Activated CD8-positive, alpha-beta memory T cell treated with anti-CD3 and anti-CD28 coated beads for 1 hour (primary cell): ENCODE data around the gene AASDH.
A peak's percentile ranks its signal among the peaks of the same experiment; 100 is the strongest.

Experiments
- DNase-seq, 2 donors: peaks; one replicate each; pipeline ENCODE4 v3.0.0-alpha.2; 2020; ENCODE audit warnings: low read depth in 1 of 2; ENCODE audit errors: extremely low read depth in 1 of 2

The AASDH gene

DNA sequence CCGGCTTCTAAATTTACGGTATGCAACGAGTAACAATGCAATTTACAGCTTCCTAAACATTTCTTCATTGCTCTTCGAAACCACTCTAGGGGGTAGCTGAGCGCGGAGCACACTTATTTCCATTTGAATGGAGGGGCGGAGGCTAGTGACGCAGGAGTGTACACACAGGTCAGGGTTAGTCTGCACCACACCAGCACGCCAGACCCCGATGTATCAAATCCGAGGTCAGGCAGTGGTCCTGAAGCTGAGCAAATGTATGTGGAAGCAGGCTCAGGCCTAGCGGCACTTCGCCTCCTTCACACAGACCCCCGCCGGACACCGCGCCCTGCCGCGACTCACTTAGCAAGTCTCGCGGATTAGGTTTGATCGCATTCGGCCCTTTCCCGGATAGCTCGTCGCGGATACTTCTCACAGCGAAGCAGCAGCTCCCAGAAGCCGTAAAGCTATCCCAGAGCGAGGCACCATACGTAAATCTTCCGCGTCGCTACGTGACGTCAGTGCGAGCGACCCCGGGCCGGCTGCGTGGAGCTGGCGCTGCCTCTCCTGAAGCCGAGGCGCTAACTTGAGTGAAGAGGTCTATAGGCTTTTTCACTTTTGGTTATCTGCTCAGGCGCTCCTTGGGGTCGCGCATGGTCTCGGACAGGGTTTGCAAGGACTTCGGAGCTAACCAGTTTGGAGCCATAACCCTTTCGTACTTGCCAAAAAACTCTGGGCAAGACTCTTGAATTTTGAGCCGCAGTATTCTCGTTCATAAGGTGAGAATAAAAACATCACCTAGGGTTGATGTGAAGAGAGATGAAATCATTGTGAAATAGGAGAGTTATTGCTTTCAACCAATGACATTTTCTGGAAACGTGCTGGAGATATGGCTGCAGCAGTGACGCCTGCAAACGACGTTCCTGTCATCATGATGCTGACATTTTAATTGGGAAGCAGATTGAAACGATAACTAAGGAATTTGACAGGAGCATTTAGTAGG is at the start of gene AASDH:
Gene AASDH, minus strand, starts transcription at position 469 of the 979 bp plus-strand sequence. CDS start 3,192 bp downstream, outside the sequence.
- DNase-seq, result peak; percentile 89 to 95

DNA sequence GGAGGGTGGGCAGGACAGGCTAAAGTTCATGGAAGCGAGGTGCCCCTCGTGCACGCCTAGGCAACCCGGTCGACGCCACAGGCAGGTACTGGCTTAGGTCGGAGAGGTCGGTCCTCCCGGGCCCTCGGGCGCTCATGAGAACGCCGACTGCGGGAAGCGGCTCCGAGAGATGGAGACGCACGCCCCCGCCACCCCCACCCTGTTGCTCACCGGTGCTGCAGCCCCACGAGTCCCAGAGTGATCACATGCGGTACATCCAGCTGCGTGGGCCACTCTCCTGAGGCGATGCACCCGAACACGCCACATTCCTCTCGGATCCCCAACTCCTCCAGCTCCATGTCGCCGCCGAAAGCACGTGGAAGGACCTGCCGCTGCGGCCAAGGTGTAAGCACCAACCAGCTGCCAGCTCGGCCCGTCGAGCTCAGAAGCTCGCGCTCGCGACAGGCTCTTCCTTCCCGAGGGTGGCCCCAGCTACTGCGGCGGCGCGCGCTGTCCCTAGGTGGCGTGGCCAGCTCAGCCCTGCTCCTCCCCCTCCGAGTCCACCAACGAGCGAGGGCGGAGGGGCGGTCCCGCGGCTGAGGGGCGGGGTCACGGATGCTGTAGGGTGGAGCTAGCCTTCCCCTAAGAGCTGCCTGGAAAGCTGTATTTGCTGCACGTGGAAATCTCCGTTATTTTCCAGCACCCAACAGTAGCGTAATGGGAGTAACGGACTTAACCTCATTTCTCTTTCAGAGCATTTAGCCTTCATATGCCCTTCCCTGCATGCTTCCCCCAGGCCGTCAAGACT is 48.0 kb upstream of the AASDH start, which contains the start of gene PPAT:
Gene PPAT, minus strand, starts transcription at position 476 of the 787 bp plus-strand sequence. Its CDS starts 138 bp downstream, at position 338.
- DNase-seq, result peak; percentile 96 to 97

- peak in 1 of 2 donors; percentile 5 for DNase-seq
These were observed 47.4 kb upstream of the AASDH start for GRCh38 chr4:56434599-56435139.

- no peak for DNase-seq
These were observed 46.0 kb upstream of the AASDH start for GRCh38 chr4:56433280-56433679.

- DNase-seq, result no peak
These were observed 42.9 kb upstream of the AASDH start for GRCh38 chr4:56430203-56430602.

- DNase-seq, result no peak
These were observed 39.9 kb upstream of the AASDH start for GRCh38 chr4:56427179-56427578.

- no peak for DNase-seq
These were observed 39.0 kb upstream of the AASDH start for GRCh38 chr4:56426273-56426672.

DNA sequence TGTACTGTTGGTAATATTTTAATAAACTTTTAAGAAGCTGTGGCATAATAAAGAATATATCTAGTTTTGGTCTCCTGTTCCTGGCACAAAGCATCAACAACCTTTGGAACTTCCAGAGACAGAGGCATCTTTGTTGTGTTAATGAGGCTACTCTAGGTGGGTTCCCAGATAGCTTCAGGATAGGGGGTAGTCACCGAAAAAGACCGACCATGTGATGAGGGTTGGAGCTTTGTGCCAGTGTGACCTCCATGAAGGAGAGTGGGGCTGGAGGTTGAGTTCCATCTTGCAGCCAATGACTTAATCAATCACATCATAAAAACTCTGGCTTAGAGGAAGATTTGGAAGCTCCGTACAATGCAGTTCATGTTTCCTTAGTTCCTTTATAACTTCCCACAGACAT is 38.2 kb upstream of the AASDH start:
- DNase-seq, result no peak

- no peak for DNase-seq
These were observed 37.6 kb upstream of the AASDH start for GRCh38 chr4:56424697-56425514.

DNA sequence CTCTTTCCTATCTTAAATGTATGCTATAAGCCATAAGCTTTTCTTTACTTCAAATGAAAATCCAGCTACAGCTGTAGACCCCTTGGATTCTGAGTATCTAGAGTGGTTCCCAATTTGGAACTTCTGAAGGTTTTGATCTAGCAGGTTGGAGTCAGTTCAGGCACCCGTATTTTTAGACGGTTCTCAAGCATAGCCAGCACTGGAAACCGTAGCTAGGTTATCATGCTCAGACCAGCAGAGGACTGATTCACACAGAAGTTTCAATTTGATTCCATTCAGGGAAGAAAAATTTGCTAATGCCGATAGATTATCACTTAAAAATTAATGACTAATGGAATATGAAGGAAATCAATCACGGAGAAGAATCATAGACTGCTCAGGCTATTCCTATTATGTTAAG is 36.9 kb upstream of the AASDH start:
- DNase-seq, result no peak

DNA sequence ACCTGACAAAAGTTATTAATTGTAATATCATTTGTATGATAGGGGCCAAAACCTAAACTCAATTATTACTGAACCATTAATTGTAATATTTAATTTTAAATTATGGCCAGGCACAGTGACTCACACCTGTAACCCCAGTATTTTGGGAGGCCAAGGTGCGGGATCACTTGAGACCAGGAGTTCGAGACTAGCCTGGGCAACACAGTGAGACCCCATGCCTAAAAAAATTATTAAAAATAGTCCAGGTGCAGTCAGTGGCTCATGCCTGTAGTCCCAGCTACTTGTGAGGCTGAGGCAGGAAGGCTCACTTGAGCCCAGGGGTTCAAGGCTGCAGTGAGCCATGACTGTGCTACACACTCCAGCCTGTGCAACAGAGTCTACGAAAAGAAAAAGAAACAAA is 30.1 kb upstream of the AASDH start:
- no peak for DNase-seq

DNA sequence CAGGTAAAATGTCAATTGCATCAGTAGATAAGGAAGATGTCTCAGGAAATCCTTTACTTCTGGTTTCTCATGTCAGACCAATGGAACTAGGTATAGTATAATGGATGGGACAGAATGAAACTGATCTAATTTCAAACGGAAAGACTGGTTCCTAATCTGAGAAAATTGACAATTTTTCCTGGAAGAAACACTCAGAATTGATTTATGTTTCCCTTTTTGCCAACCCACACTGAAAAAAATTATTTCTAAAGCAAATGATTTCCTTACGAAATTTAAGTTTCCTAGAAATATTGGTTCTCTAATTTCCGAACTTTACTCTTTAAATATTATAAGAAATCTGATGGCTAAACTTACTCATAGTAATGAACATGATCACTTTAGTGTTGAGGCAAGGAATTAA is 29.1 kb upstream of the AASDH start:
- no peak for DNase-seq

GRCh38 chr4:56414135-56414670 is 26.9 kb upstream of the AASDH start:
- DNase-seq, result no peak

GRCh38 chr4:56410247-56411062 is 23.2 kb upstream of the AASDH start:
- no peak for DNase-seq

DNA sequence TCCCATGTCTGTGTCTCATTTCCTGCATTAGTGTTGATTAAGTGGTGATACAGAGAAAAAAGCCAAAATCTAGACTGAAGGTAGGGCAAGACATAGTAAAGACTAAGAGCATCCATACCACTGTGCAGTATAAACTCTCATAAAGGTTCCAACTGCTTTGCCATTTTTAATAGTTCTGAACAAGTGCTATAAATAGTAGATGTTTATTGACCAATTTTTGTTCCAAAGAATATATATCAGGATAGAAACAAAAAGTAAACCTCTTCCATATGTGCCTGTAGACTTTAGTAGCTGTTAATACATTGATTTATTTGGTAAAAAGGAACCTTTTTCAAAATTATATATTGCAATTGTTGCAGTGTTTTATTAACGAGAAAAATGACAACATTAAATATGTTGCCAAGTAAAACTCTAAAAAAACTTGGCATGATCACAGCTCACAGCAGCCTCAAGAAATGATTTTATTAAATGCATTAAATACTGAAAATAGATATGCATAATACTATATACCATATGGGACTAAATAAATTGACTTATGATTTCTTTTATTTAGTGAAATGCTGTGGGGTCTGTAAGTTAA is 22.3 kb upstream of the AASDH start:
- no peak for DNase-seq

DNA sequence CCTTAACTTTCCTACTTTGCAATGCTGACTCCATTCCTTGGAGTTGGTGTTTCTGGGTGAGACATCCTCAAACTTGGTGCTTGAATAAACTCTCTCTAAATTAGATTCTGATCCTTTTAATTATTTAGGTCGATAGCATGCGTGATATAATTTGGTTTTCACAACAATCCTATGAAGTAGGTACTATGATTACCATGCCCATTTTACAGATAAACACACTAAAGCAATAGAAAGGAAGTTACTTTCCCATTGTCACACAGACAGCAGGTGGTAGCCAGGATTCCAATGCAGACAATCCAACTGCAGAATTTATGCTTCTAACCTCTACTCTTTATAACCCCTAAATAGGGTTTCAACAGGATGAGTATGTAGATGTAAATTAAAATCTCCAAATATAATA is 21.7 kb upstream of the AASDH start:
- DNase-seq, result no peak

GRCh38 chr4:56406151-56406550 is 18.9 kb upstream of the AASDH start:
- no peak for DNase-seq

DNA sequence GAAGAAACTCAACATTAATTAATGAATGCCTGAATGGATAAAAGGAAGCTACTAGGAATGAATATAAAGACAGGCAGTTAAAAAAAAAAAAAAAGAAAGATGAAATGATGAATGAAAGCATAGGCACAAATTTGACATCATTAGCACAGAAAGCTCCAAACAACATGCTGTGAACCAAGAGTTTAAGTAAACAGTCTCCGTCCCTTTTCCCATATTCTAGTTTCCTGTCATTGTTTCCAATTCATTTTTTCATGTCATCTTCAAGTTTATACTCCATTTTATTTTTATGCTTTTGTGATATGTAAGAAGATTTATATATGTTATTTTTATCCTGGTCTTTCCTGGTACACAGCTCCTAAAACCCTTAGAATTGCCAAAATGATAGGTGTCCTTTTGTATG is 17.7 kb upstream of the AASDH start:
- DNase-seq, result no peak

DNA sequence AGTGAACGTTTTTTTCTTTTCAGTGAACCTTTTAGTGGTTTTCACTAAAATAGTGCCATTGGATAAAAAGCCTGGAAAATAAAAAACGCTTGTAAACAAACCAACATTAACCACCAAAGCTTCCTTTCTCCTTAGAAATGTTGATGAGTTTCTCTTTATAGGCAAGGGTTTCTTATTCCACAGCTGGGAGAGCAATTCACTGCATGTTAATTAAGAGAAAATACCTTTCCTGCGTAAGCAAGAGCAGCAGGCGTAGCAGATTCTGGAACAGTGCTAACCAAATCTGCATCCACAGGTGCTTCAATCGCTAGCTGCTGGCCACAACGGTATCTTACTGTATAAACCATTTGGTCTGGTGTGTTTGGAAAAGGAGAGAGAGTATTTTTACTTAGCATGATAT is 13.3 kb upstream of the AASDH start:
- no peak for DNase-seq
